ENCODE data around the gene DPP4. TPM values are rescaled to one million over a fixed set of nuclear protein-coding genes. Genes with fewer than 3 reads are reported as not detected.

The DPP4 gene
- total and polyA plus RNA-seq, 2 experiments from 2014 or later, result 1.5 to 2.8 TPM

DNA sequence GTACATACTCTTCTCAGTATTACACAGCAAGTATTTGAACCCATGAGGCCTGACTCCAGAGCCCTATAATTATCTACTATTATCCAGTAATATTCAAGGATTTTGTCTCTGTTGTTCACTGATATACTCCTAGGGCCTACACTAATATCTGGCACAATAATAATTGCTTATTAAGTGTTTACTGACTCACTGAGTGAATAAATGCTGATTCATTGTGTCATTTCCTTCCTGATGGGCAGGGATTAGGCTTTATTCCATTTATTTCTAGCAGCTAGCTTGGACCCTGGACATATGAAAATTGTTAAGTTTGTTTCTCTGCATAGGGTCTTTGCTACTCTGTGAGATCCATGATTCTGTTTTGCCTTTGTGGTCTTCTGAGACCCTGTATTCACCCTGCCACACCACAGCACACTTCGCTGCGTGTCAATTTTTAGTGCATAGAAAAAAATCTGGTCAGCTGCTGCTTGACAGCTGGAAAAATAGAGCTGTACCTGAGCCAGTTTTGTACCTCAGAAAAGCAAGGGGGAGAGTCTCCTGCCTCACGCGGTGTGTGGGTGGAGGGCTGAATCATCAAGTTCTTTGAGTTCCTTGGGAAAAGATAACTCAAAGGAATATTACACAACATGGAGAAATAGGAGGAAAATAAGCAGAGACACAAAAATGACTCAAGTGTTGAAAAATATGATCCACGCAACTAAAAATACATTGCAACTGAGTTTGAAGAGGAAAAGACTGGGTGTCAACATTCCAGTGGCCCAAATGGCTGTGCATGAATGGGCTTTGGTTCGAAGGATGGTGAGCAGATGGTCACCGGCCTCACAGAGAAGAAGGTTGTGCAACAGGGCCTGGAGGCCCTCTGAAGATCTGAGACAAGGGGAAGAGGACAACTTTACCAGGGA, 18.9 kb upstream of the DPP4 start (continued):
- TF ChIP-seq, protein P1, sequence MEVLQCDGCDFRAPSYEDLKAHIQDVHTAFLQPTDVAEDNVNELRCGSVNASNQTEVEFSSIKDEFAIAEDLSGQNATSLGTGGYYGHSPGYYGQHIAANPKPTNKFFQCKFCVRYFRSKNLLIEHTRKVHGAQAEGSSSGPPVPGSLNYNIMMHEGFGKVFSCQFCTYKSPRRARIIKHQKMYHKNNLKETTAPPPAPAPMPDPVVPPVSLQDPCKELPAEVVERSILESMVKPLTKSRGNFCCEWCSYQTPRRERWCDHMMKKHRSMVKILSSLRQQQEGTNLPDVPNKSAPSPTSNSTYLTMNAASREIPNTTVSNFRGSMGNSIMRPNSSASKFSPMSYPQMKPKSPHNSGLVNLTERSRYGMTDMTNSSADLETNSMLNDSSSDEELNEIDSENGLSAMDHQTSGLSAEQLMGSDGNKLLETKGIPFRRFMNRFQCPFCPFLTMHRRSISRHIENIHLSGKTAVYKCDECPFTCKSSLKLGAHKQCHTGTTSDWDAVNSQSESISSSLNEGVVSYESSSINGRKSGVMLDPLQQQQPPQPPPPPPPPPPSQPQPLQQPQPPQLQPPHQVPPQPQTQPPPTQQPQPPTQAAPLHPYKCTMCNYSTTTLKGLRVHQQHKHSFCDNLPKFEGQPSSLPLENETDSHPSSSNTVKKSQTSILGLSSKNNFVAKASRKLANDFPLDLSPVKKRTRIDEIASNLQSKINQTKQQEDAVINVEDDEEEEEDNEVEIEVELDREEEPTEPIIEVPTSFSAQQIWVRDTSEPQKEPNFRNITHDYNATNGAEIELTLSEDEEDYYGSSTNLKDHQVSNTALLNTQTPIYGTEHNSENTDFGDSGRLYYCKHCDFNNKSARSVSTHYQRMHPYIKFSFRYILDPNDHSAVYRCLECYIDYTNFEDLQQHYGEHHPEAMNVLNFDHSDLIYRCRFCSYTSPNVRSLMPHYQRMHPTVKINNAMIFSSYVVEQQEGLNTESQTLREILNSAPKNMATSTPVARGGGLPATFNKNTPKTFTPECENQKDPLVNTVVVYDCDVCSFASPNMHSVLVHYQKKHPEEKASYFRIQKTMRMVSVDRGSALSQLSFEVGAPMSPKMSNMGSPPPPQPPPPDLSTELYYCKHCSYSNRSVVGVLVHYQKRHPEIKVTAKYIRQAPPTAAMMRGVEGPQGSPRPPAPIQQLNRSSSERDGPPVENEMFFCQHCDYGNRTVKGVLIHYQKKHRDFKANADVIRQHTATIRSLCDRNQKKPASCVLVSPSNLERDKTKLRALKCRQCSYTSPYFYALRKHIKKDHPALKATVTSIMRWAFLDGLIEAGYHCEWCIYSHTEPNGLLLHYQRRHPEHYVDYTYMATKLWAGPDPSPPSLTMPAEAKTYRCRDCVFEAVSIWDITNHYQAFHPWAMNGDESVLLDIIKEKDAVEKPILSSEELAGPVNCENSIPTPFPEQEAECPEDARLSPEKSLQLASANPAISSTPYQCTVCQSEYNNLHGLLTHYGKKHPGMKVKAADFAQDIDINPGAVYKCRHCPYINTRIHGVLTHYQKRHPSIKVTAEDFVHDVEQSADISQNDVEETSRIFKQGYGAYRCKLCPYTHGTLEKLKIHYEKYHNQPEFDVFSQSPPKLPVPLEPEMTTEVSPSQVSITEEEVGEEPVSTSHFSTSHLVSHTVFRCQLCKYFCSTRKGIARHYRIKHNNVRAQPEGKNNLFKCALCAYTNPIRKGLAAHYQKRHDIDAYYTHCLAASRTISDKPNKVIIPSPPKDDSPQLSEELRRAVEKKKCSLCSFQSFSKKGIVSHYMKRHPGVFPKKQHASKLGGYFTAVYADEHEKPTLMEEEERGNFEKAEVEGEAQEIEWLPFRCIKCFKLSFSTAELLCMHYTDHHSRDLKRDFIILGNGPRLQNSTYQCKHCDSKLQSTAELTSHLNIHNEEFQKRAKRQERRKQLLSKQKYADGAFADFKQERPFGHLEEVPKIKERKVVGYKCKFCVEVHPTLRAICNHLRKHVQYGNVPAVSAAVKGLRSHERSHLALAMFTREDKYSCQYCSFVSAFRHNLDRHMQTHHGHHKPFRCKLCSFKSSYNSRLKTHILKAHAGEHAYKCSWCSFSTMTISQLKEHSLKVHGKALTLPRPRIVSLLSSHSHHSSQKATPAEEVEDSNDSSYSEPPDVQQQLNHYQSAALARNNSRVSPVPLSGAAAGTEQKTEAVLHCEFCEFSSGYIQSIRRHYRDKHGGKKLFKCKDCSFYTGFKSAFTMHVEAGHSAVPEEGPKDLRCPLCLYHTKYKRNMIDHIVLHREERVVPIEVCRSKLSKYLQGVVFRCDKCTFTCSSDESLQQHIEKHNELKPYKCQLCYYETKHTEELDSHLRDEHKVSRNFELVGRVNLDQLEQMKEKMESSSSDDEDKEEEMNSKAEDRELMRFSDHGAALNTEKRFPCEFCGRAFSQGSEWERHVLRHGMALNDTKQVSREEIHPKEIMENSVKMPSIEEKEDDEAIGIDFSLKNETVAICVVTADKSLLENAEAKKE (CRISPR knock-in tag; IDR thresholded peaks at IDR 0.05), result no peak
- TF ChIP-seq NANOG (IDR thresholded peaks at IDR 0.05; ENCODE audit: borderline replicate concordance) (no peak), POLR2AphosphoS5 (IDR thresholded peaks at IDR 0.05; ENCODE audit: low read depth) (no peak)
- TF ChIP-seq, protein P2, sequence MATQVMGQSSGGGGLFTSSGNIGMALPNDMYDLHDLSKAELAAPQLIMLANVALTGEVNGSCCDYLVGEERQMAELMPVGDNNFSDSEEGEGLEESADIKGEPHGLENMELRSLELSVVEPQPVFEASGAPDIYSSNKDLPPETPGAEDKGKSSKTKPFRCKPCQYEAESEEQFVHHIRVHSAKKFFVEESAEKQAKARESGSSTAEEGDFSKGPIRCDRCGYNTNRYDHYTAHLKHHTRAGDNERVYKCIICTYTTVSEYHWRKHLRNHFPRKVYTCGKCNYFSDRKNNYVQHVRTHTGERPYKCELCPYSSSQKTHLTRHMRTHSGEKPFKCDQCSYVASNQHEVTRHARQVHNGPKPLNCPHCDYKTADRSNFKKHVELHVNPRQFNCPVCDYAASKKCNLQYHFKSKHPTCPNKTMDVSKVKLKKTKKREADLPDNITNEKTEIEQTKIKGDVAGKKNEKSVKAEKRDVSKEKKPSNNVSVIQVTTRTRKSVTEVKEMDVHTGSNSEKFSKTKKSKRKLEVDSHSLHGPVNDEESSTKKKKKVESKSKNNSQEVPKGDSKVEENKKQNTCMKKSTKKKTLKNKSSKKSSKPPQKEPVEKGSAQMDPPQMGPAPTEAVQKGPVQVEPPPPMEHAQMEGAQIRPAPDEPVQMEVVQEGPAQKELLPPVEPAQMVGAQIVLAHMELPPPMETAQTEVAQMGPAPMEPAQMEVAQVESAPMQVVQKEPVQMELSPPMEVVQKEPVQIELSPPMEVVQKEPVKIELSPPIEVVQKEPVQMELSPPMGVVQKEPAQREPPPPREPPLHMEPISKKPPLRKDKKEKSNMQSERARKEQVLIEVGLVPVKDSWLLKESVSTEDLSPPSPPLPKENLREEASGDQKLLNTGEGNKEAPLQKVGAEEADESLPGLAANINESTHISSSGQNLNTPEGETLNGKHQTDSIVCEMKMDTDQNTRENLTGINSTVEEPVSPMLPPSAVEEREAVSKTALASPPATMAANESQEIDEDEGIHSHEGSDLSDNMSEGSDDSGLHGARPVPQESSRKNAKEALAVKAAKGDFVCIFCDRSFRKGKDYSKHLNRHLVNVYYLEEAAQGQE (IDR thresholded peaks at IDR 0.05; ENCODE audit: unreplicated experiment), result no peak
- TF ChIP-seq, protein P3, sequence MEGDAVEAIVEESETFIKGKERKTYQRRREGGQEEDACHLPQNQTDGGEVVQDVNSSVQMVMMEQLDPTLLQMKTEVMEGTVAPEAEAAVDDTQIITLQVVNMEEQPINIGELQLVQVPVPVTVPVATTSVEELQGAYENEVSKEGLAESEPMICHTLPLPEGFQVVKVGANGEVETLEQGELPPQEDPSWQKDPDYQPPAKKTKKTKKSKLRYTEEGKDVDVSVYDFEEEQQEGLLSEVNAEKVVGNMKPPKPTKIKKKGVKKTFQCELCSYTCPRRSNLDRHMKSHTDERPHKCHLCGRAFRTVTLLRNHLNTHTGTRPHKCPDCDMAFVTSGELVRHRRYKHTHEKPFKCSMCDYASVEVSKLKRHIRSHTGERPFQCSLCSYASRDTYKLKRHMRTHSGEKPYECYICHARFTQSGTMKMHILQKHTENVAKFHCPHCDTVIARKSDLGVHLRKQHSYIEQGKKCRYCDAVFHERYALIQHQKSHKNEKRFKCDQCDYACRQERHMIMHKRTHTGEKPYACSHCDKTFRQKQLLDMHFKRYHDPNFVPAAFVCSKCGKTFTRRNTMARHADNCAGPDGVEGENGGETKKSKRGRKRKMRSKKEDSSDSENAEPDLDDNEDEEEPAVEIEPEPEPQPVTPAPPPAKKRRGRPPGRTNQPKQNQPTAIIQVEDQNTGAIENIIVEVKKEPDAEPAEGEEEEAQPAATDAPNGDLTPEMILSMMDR (conservative IDR thresholded peaks at IDR 0.05; ENCODE audit: low read depth in 2 of 2), result no peak

Measured in GM23338 (cell line).